GM18502 (cell line): ENCODE results near the gene FNDC3B.

Experiments
- ATAC-seq: cut with Tn5 transposase; IDR thresholded peaks from one replicate; pipeline ENCODE4 v1.9.1; 2021; ENCODE audit warnings: mild to moderate bottlenecking; ENCODE audit not compliant: unreplicated experiment, poor library complexity

FNDC3B gene

GRCh38 chr3:172448661-172449465 is 409.5 kb downstream of the FNDC3B start:
- ATAC-seq = no peak

DNA sequence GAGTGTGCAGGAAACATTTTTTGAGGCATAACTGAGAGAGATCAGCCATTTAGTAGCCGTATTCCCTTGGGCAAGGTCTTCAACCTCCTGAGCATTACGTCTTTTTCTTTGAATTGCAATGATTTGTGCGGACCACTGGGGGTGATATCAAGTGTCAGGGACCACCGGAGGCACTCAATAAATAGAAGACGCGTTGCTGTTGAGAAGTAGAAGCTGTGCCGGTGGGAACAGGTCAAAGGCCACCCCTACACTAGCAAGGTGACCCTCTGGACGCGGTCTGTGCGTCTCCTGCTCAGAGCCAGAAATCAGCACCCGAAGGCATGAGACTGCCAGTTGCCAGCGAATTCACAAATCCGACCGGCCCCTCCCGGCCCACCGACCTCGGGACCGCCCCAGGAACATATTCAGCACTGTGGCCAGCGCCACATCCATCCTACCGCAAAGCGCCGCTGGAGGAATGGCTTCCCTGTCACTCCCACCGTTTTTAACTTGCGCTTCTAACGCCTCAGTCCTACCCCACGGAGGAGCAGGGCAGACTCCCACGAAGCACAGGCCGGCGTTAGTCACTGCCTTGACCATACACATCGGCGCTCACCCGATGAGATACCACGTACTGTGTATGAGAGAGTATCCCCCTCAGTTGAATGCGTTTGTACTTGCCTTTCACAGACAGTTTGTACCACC is 410.2 kb downstream of the FNDC3B start:
- no peak for ATAC-seq
